Measurements from ENCODE around the gene PPM1A.
A peak's percentile ranks its signal among the peaks of the same experiment; 100 is the strongest.

The PPM1A gene

DNA sequence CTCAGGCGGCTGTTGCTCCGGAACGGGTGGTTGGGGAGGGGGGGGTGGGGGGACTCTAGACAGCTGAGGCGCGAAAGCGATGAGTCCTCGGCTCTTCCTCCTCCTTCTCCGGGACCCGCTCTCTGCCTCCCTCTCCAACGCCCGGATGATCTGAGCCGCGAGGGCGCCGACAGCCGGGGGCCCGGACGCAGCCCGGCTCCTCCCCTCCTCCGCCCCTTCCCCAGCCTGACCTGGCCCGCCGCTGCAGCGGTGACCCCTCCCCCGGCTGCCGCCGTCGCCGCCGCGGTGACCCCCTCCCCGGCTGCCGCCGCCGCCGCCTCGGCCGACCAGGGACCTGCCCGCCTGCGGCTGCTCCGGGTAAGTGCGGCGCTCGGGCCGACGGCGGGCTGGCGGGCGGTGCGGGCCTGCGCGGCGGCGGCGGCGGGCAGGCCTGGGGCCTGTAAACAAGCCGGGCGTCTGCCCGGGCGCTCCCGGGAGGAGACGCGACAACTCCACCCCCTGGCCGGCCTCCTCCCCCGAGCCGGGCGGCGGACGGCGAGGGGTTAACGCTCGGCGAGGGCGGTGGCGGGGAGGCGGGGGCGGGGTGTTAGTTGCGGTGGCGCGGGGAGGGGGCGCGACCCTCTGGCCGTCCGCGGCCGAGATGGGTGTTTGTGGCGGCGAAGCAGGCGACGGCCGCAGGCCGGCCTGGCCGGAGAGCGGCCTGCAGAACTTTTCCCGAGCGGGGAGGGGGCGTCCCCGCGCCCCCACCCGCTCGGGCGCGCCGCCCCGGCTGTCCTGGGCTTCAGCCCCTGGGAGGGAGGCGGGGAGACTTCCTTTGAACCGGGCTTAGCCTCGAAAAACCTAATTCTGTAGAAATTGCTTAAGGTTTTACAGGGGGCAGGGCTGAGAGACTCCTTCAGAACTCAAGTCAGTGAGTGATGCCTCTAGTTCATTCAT lies 568 bp downstream of the PPM1A start:
- Histone ChIP-seq H3K27me3 (replicated peaks; ENCODE audit: control insufficient read depth, insufficient read depth, low read length) (no peaks in the 10 kb centered on the region), H3K36me3 (ENCODE audit: control insufficient read depth, insufficient read depth, low read length) (no peaks in the 10 kb centered on the region), H3K4me3 (replicated peaks; ENCODE audit: low read depth, low read length) (peak overlapping the region; percentile 80)
- peak; percentile 81 for DNase-seq (ENCODE audit: extremely low read depth, insufficient read length)
- TF ChIP-seq, protein P1, sequence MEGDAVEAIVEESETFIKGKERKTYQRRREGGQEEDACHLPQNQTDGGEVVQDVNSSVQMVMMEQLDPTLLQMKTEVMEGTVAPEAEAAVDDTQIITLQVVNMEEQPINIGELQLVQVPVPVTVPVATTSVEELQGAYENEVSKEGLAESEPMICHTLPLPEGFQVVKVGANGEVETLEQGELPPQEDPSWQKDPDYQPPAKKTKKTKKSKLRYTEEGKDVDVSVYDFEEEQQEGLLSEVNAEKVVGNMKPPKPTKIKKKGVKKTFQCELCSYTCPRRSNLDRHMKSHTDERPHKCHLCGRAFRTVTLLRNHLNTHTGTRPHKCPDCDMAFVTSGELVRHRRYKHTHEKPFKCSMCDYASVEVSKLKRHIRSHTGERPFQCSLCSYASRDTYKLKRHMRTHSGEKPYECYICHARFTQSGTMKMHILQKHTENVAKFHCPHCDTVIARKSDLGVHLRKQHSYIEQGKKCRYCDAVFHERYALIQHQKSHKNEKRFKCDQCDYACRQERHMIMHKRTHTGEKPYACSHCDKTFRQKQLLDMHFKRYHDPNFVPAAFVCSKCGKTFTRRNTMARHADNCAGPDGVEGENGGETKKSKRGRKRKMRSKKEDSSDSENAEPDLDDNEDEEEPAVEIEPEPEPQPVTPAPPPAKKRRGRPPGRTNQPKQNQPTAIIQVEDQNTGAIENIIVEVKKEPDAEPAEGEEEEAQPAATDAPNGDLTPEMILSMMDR (IDR thresholded peaks at IDR 0.05; ENCODE audit: insufficient read depth, low read length, poor library complexity, severe bottlenecking): no peak

DNA sequence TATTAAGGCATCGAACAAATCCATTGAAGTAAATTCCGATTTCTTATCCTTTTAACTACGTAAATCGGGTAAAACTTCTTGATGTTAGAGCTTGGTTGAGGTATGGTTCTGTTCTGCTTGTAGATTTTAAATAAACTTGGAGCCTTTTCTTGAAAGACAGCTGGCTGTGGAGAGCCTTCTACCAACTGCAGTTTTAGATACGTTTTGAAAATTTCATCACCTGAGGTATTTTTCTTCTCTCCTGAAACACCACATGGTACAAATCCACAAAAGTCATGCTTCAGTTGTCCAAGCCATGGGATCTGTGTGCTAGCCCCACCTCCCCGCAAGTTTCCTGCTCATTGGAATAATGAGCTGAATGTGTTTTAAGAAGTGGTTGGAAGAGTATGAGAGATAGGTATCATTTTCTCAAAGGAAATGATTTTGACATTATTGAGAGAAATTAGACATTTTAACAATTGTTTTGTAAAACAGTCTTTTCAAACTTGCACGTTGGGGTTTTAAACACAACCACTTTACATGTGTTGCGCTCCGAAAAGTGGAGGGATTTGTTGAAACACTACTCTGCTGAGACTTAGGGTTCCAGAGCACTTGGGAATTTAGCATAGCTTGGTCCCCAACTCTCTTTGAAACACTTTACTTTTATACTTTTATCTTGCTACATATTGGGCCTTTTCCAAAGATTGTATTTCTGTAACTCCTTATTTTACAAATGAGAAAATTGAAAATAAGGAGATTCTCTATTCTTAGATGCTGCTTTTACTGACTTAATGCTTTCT lies 1.4 kb downstream of the PPM1A start:
- Histone ChIP-seq H3K36me3 (ENCODE audit: control insufficient read depth, insufficient read depth, low read length) (no peaks in the 10 kb centered on the region), H3K27me3 (replicated peaks; ENCODE audit: control insufficient read depth, insufficient read depth, low read length) (no peaks in the 10 kb centered on the region), H3K4me3 (replicated peaks; ENCODE audit: low read depth, low read length) (peak overlapping the region; percentile 80)
- no peak for DNase-seq (ENCODE audit: extremely low read depth, insufficient read length)
- TF ChIP-seq, protein P1 (IDR thresholded peaks at IDR 0.05; ENCODE audit: insufficient read depth, low read length, poor library complexity, severe bottlenecking): no peak

DNA sequence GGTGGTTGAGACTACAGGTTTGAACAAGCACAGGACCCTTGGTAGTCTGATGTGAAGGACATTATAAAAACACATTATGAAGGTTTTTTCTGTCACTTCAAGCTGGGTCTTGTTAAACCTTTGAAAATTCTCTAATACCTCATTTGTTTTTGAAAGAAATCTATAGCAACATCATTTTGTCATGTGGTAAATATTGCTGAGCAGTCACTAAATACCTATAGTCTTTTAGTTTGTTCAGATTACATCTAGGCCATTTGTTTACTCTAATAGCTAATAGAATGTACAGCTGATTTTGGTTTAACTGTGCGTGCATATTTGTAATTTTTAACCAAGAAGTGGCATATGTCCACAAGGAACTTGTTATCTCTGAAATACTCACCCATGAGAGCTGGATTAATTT lies 2.9 kb downstream of the PPM1A start:
- TF ChIP-seq, protein P1 (IDR thresholded peaks at IDR 0.05; ENCODE audit: insufficient read depth, low read length, poor library complexity, severe bottlenecking): no peak
- no peak for DNase-seq (ENCODE audit: extremely low read depth, insufficient read length)
- H3K4me3 ChIP-seq (replicated peaks; ENCODE audit: low read depth, low read length): peak overlapping the region; percentile 80; the same call in 1 of the 2 replicates

DNA sequence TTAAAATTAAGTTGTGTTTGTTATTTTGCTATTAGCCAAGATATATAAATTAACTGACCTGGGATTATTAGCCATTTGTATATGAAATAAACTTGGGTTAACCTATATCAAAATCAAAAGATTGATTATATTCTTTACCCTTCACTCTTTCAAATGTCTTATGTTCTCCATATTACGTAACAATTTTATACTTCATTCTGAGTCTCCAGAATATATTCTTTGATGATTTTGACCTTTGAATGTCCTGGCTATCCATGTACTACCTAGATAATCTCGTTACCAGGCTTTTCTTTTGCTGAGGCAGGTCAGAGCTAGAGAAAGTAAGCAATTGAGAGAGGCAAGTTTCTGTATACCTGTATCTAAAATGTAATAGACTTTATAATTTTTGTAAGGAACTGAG lies 3.6 kb downstream of the PPM1A start:
- Histone ChIP-seq H3K36me3 (ENCODE audit: control insufficient read depth, insufficient read depth, low read length) (no peaks in the 10 kb centered on the region), H3K27me3 (replicated peaks; ENCODE audit: control insufficient read depth, insufficient read depth, low read length) (no peaks in the 10 kb centered on the region), H3K4me3 (replicated peaks; ENCODE audit: low read depth, low read length) (no peak overlapping the region)
- no peak for DNase-seq (ENCODE audit: extremely low read depth, insufficient read length)
- TF ChIP-seq, protein P1 (IDR thresholded peaks at IDR 0.05; ENCODE audit: insufficient read depth, low read length, poor library complexity, severe bottlenecking): no peak

More for the DNA sequence above, 2.9 kb downstream of the PPM1A start:
- no peaks in the 10 kb centered on the region for H3K36me3 ChIP-seq (ENCODE audit: control insufficient read depth, insufficient read depth, low read length)
- no peaks in the 10 kb centered on the region for H3K27me3 ChIP-seq (replicated peaks; ENCODE audit: control insufficient read depth, insufficient read depth, low read length)

DNA sequence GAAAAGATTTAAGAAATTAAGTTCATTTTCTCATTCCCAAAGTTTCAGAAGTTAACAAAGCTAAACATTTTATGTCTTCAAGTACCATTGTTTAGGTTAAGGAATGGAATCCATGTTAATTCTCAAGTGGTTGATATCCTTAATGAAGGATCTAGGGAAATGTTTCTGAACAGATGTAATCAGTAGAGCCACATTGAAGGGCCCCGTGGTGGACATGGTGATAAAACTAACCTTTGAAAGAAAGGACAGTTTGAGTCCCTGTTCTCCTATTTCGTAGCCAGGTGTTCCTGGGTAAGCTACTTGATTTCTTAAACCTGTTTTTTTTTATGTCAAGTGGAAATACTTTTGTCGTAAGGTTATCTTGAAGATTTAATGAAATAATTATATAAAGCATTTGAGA lies 4.6 kb downstream of the PPM1A start:
- TF ChIP-seq, protein P1 (IDR thresholded peaks at IDR 0.05; ENCODE audit: insufficient read depth, low read length, poor library complexity, severe bottlenecking): no peak
- DNase-seq (ENCODE audit: extremely low read depth, insufficient read length): no peak
- Histone ChIP-seq H3K36me3 (ENCODE audit: control insufficient read depth, insufficient read depth, low read length) (no peaks in the 10 kb centered on the region), H3K4me3 (replicated peaks; ENCODE audit: low read depth, low read length) (no peak overlapping the region), H3K27me3 (replicated peaks; ENCODE audit: control insufficient read depth, insufficient read depth, low read length) (no peaks in the 10 kb centered on the region)

Data from GM06990 (cell line).